Jurkat, Clone E6-1 (cell line): ENCODE data around the gene KPNA5. TPM values are rescaled to one million over a fixed set of nuclear protein-coding genes. Genes with fewer than 3 reads are reported as not detected.
"Not testable (repeated sequence)": the region's sequence is repeated elsewhere in the genome, so short reads cannot be mapped to it uniquely, and the experiment has no call there.

Experiments
- DNase-seq: peaks from one replicate; pipeline ENCODE4 v3.0.0-alpha.2; 2011; ENCODE audit warnings: low read depth, low spot score
- H3K4me3 ChIP-seq: 2 replicates; pipeline ENCODE4 v1.5.1; 2011; ENCODE audit warnings: mild to moderate bottlenecking, low read length, control low read depth, moderate library complexity
- polyA plus RNA-seq: library from polyadenylated mRNA; unstranded; fragments of >200 nt; gene quantifications from one replicate; pipeline ENCODE4 v1.2.1, GENCODE V29; 2012; ENCODE audit warnings: missing spikeins; ENCODE audit not compliant: insufficient read length, insufficient read depth

The KPNA5 gene
- 3.7 TPM for polyA plus RNA-seq

- peak; percentile 88 for DNase-seq
- peak within 1 kb of the TSS; percentile 90 for H3K4me3 ChIP-seq
These were observed at the start of gene KPNA5 for GRCh38 chr6:116680880-116681672. Gene KPNA5, plus strand, starts transcription at chr6:116681211. Its CDS starts 124 bp downstream, at chr6:116681335.

GRCh38 chr6:116631379-116631990, 49.5 kb upstream of the KPNA5 start:
- no peak for DNase-seq
- H3K4me3 ChIP-seq = no peak overlapping the region

- DNase-seq = peak; percentile 43
- H3K4me3 ChIP-seq = no peak overlapping the region
These were observed 47.3 kb upstream of the KPNA5 start for GRCh38 chr6:116633685-116634084.

- H3K4me3 ChIP-seq = no peak overlapping the region
- no peak for DNase-seq
These were observed 32.9 kb upstream of the KPNA5 start for GRCh38 chr6:116648156-116648555.

- no peak for DNase-seq
- H3K4me3 ChIP-seq = no peak overlapping the region
These were observed 31.9 kb upstream of the KPNA5 start for GRCh38 chr6:116649129-116649528.

- no peak overlapping the region for H3K4me3 ChIP-seq
- peak; percentile 39 for DNase-seq
These were observed 29.1 kb upstream of the KPNA5 start for GRCh38 chr6:116651916-116652315.

GRCh38 chr6:116661594-116661993, 19.4 kb upstream of the KPNA5 start:
- no peak for DNase-seq
- no peak overlapping the region for H3K4me3 ChIP-seq

GRCh38 chr6:116662202-116662601, 18.8 kb upstream of the KPNA5 start:
- no peak for DNase-seq
- no peak overlapping the region for H3K4me3 ChIP-seq

- H3K4me3 ChIP-seq = no peak overlapping the region
- no peak for DNase-seq
These were observed 17.7 kb upstream of the KPNA5 start for GRCh38 chr6:116663308-116663707.

GRCh38 chr6:116664169-116664568, 16.8 kb upstream of the KPNA5 start:
- DNase-seq, H3K4me3 ChIP-seq: not testable (repeated sequence)

- no peak for DNase-seq
- H3K4me3 ChIP-seq = no peak overlapping the region
These were observed 15.5 kb upstream of the KPNA5 start for GRCh38 chr6:116665464-116665863.

- no peak for DNase-seq
- no peak overlapping the region for H3K4me3 ChIP-seq
These were observed 14.1 kb upstream of the KPNA5 start for GRCh38 chr6:116666869-116667268.

- DNase-seq = no peak
These were observed 13.4 kb upstream of the KPNA5 start for GRCh38 chr6:116667623-116668022.

GRCh38 chr6:116672306-116672705, 8.7 kb upstream of the KPNA5 start:
- no peak overlapping the region for H3K4me3 ChIP-seq
- no peak for DNase-seq

More at GRCh38 chr6:116667623-116668022, 13.4 kb upstream of the KPNA5 start:
- H3K4me3 ChIP-seq = peak overlapping the region; percentile 97

- DNase-seq = no peak
- H3K4me3 ChIP-seq = no peak overlapping the region
These were observed 5.0 kb upstream of the KPNA5 start for GRCh38 chr6:116676021-116676420.

GRCh38 chr6:116682334-116682712, 1.3 kb downstream of the KPNA5 start:
- DNase-seq = no peak
- H3K4me3 ChIP-seq = peak overlapping the region; percentile 90; the same call in 1 of the 2 replicates

- no peak overlapping the region for H3K4me3 ChIP-seq
- no peak for DNase-seq
These were observed 4.5 kb downstream of the KPNA5 start for GRCh38 chr6:116685437-116685993.

- DNase-seq, H3K4me3 ChIP-seq: not testable (repeated sequence)
These were observed 5.6 kb downstream of the KPNA5 start for GRCh38 chr6:116686475-116687101.

GRCh38 chr6:116691154-116691553, 10.1 kb downstream of the KPNA5 start:
- no peak for DNase-seq
- H3K4me3 ChIP-seq = no peak overlapping the region

- H3K4me3 ChIP-seq, DNase-seq: not testable (repeated sequence)
These were observed 11.9 kb downstream of the KPNA5 start for GRCh38 chr6:116692873-116693272.
